Amniotic epithelial cell (primary cell): ENCODE results near the gene HEMK1.

Experiments
- DNase-seq: peaks from one replicate; pipeline ENCODE4 v3.0.0-alpha.2; 2010; ENCODE audit warnings: low read depth

HEMK1 gene

GRCh38 chr3:50616770-50617095, 47.4 kb downstream of the HEMK1 start:
- DNase-seq, result peak; percentile 77

- no peak for DNase-seq
These were observed 47.9 kb downstream of the HEMK1 start, which contains the start of gene MAPKAPK3 for GRCh38 chr3:50617096-50617791. Gene MAPKAPK3 (plus strand): TSS chr3:50617151. CDS start chr3:50617566, 415 bp downstream.

- DNase-seq, result no peak
These were observed 48.7 kb downstream of the HEMK1 start for GRCh38 chr3:50617911-50618481.

DNA sequence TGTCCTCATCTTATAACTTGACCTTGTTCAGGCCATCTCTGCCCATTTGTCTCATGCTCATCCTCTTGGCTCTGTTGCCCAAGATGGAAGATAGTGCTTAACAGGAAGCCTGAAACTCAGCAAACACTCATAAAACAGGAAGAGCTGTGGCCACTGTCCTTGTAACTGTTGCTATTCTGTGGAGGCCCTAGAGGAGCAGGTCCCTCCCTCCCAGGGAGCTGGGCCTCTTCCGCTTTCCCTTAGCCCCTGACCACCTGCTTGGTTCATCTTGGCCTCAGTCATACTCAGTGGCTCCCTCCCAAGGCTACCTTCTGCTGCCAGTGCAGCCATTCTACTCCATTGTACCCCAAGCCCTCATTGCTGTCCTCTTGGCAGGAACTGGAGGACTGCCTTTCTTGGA, 51.1 kb downstream of the HEMK1 start:
- no peak for DNase-seq

DNA sequence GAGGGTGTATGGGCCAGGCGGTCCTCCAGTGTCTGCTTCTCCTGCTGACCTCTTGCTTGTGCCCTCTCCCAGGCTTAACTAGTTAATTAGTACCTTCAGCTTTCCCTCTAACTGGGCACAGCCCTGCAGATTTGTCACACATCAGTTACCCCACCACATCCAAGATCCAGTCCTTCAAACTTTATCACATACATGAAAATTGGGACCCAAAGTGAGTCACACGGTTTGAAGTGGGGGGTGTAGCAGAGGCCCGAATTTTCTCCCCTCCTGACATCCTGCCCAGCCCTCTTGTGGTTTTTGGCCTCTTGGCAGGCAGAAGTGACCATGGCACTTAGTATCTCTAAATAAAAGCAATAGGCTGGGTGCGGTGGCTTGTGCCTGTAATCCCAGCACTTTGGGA, 51.5 kb downstream of the HEMK1 start:
- DNase-seq, result no peak

DNA sequence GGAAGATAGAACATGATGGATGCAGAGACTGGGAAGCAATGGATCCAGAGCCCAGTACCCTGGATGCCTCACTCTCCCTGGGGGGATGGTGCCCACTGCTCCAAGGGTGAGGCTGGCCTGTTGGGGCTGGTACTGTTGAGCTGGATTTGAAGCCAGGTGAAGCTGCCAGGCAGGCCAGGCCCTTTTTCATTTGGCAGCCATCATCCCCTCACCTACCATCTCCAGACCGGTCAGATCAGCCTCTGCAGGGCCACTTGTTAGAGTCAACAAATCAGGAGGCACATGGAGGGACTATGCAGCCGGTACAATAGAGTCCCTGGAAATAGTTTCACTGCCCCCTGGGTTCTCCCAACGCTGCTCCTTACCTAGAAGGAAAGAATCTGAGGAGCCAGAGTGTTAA, 53.6 kb downstream of the HEMK1 start:
- no peak for DNase-seq

DNA sequence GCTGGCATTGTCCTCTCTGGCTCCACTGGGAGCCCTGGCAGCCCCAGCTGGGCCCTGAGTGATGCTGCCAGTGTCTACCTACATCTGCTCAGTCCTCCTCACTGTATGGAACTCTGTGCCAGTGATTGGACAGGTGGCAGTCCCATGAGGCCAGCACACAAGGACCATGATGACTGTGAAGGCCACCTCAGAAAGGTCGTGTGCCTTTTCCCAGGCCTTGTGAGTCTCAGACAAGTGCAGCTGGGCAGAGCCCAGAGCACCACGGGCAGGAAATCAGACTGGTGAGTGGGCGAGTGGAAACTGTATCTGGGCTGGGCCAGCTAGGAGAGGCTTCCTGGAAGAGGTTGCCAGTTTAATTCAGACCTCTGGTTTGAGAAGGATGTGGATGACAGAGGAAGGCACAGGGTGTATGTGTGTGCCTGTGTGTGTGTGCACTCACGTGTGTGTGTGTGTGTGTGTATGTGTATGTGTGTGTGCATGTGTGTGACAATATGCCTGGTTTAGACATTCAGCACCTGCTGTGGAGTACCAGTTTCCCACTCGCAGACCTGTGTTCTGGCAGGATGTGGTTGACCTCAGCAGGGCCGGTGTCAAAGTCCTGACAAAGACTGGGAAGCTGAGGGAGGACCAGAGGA, 54.6 kb downstream of the HEMK1 start:
- DNase-seq, result no peak

DNA sequence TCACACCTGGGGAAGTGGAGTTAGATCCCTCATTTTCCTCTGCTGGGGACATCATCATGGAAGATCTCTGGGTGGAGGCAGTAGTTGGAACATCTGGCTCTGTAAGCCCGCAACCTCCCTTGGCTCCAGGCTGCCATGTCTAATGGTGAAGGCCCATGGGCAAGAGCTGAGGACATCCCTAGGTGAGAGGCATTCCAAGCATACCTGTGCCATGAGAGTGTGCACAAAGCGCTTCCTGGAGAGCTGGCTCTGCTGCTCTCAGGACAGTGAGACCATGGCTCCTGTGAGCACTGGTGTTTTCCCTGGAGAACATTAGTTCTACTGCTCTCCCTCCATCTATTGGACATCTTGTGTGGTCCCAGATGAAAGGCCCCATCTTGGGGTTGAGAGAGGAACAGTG, 55.3 kb downstream of the HEMK1 start:
- no peak for DNase-seq

DNA sequence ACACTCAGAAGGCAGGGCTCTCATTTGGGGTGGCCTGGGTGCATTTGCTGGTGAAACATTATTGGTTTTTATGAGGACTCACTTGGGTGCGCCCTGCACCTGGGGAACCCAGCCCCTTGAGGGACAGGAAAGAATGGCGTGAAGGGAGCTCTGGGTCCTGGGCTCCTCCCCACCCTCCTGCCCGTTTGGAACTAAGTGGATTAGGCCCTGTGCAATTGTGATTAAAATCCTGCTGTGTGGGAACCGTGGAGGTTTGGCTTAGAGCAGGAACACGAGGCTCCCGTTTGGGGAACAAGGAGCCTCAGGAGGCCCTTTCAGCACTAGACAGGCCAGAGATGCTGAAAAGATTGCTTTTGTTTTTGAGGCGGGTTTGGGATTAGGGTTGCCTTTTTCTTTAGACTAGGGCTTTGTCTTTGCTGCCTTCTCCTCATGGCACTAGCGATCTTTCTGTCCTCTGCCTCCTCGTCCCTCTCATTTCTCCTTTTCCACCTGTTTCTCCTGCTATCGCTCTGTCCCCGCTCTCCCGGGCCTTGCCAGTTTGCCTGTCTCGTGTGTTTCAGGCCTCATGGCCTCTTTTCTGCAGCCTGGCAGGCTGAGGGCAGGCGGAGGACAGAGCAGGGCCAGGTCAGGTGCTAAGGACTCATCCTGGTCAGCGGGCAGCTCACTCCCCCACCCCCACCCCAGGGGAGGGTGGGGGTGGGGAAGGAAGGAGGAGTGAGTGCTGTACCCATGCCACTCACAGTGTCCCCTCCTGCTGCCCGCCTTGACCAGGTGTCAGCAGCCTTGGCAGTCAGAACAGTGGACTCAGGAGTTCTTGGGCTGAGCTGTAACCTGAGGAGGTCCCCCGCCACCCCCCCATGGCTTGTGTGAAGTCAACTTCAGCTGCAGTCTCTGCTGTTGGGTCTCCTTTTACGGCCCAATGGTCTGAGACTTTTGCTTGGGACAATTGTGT, 56.2 kb downstream of the HEMK1 start:
- DNase-seq, result no peak

DNA sequence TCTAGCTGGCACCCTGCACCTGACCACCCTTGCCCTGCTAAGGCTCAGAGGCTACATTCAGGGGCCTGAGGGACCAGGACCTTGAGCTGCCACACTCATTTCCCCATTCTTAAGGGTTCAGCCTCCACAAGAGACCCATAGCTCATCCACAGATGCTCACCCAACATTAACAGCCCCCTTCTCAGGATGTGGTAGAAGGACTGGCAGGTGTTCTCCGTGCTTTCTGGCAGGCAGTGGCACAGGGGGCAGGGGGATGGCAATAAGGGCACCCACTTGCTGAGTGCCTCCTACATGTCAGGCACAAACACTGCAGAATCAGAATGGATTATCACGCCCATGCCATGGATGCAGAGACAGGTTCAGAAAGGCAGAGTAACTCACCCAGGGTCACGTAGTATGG, 57.1 kb downstream of the HEMK1 start:
- DNase-seq, result no peak

- DNase-seq, result peak; percentile 47
These were observed 58.2 kb downstream of the HEMK1 start for GRCh38 chr3:50627407-50628051.

DNA sequence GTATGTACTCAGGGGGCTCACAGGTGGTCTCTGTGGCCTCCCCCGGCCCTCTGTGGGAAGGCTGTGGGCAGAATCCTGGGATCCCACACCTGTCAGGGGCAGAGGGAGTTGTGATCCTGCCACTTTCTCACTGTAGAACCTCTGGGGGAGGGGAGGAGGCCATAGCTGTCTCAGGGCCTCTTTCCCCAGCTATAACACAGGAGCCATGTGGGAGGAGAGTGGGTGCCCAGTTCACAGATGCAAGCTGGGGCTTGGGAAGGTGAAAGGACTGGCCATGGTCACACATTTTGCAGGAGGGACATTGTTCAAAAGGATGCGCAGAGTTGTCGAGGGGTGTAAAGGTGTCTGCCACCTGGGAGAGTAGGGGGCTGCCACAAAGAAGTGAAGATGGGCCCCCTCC, 59.3 kb downstream of the HEMK1 start:
- DNase-seq, result no peak

DNA sequence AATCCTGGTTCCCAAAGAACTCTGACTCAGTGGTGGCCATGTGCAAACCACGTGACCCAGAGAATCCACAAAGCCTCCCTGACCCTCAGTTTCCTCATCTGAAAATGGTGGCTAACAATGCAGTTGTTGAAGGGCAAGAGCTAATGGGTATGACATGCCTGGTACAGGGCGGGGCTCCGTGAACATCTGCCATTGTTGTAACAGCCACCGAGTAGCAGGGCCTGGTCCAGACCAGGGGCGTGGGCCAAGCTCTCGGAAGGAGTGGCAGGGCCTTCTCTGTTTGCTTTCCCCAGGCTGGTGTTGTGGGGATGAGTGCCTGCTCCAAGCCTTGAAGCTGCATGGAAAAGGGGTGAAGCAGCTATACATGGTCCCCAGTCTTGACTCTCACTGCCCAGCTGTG, 61.1 kb downstream of the HEMK1 start:
- DNase-seq, result no peak

DNA sequence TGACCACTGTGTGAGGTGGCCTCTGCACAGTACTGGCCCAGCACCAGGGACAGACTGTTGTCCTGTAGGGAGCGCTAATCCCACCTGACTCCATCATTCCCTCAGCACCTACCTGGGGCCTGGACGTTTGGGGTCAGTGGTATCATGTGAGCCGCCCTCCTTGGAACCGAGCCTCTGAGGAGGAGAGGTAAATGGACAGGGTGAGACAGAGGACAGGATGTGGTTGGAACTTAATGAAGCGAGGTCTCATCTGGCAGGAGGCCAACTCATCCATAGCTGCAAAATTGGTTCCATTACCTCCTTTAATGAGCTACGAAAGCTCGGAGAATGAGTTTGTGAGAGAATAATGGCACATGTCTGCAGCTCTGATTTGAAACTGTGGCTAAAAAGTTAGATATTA, 61.6 kb downstream of the HEMK1 start:
- DNase-seq, result no peak

- DNase-seq, result no peak
These were observed 63.1 kb downstream of the HEMK1 start for GRCh38 chr3:50632450-50632849.

DNA sequence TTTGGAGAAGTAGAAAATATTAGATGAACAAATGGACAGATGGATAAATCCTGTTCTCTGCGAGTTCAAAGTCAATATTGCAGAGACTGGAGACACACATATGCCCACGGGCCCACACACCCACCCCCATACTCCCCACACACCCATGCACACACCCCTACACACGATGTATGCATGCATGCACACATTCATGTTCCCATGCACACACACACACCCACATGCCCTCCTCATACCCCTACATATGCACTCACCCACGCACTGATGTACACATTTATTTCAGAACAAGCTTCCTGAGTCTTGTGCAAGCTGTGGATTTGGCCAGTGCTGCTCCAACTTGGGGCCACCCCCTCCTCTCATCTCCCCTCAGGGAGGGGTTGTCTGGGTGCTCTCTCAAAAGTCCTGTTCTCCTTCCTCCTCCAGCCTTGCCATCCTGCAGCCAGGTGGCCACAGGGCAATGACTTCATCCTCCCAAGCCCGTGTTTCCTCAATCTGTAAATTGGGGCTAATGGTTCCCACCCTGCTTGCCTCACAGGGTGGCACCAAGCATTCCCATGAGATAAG, 64.0 kb downstream of the HEMK1 start:
- DNase-seq, result no peak

GRCh38 chr3:50635066-50635465, 65.7 kb downstream of the HEMK1 start:
- no peak for DNase-seq

GRCh38 chr3:50637011-50637410, 67.7 kb downstream of the HEMK1 start:
- DNase-seq, result no peak

DNA sequence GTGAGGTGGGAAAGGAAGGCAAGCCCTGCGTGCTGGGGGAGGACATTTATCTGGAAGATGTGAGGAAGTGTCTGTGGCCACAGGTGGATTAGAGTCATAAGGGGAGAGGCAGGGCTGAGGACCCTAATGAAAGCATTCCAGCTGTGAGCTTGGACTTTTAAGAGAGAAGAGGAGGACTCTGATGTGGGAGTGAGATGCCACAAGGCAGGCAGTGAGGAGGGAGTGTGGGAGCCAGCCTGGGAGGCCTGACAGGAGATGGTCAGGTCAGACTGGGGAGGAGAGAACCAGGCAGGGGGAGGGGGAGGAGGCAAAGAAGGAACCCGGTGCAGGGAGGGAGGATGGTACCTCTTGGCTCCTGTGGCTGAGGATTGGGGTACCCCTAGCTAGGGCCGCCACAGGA, 68.6 kb downstream of the HEMK1 start:
- DNase-seq, result no peak

DNA sequence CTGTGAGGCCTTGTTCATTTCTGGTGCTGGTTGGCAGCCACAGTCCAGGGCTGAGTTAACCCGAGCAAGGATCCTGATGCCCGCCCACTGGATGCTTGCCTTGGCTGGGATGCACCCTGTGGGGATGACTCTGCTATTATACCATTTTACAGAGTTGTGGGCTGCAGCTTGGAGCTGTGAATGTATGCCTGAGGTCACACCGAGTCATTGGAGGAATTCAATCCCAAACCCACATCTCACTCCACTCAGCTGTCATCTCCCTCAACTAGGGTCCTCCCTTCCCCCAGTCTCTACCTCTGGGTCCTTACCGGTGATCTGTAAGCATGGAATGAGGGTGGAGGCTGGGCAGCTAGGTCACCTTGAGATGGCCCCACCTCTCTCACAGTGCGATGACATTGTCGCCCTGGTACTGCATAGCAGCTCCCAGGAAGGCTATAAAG, 69.8 kb downstream of the HEMK1 start:
- DNase-seq, result peak; percentile 37

DNA sequence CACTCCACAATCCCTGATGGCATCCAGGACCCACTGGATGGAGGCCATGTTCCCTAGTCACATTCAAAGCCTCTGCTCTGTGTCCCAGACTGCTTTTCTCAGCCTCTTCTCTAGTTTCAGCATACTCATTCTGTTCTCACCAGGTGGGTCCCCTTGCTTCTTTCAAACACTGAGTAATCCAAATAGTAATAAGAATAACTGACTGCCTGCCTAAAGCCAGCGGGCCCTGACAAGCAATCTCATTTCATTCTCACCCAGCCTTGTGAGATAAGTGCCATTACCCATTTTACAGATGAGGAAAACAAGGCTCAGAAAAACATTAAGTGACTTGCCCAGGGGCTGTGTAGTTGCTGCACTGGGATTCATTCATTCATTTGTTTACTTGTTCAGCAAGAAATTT, 73.1 kb downstream of the HEMK1 start:
- DNase-seq, result no peak

GRCh38 chr3:50644561-50644960, 75.2 kb downstream of the HEMK1 start:
- no peak for DNase-seq
